ENCODE results near the gene SLC40A1.

Gene SLC40A1

DNA sequence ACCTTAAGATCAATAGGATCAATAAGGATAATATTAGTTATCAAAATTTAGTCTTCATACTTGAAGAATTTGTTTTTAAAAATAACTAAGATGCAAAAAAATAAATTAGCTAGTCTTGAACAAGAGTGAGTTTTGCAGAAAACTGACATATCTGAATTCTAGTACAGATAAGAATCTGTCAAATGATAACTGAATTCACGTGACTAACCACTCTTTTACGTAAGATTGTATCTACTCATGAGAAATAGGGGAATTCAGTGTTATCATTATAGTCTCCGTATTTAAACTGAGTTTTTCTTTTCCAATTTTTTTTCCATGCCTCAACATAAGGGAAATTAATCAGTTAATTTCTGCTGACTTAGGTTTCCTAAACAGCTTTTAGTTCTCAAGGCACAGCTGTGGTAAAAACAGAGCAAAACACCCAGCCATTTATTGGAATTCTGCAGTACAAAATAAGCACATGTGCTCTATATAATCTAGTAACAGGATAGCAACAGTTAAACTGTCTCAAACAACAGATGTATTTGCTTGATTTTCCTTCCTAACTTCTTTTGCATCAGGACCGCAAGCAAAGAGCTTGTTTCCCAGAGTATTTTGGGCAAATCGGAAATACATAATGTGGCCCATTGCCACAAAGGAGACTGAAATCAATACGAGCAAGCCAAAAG lies 19.1 kb downstream of the SLC40A1 start:
- no peak for DNase-seq

DNA sequence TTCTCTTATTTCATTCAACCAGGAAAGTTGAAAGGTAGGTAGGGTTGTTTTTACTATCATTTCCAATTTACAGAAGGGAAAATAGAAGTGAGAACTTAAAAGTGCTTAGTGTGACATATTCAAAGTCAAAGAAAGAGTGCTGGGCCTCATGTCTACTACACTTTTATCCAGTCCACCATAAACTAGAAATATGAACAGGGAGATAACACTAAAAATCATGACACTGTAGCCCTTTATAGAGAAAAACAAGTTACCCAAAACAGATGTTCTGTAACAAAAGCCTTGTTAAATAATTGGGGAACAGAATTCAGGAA lies 20.4 kb downstream of the SLC40A1 start:
- DNase-seq = no peak

DNA sequence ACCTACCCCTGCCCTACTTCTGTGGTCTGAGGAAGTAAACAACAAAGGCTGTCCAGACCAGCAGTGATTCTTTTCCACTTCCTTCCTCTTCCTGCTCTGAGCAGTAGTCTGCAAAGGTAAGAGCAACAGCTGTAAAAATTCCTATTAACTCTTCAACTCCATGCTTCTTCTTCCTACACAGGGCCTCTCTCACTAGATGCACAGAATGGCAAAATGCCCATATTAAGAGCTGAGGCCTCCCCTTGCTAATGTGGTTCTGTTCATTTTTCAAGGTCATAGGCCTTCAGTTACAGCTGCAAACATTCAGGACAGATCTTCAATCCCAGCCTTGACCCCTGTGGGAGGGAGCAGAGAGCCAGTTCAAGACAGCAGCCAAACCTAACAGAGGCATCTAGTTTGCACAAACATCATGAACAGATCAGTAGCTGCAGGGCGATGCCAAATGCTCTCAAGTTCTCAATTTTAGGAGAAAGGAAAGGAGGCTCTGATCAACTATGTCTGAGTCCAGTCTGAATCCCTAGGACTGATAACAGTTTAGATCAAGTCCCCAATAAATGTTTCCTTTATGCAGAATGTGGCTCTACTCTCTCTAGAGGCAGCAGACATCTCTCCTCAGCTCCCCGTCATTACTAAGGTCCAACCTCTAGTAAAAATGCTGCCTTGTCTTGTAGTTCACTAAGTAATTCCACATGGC lies 20.9 kb downstream of the SLC40A1 start:
- peak; percentile 60 for DNase-seq

DNA sequence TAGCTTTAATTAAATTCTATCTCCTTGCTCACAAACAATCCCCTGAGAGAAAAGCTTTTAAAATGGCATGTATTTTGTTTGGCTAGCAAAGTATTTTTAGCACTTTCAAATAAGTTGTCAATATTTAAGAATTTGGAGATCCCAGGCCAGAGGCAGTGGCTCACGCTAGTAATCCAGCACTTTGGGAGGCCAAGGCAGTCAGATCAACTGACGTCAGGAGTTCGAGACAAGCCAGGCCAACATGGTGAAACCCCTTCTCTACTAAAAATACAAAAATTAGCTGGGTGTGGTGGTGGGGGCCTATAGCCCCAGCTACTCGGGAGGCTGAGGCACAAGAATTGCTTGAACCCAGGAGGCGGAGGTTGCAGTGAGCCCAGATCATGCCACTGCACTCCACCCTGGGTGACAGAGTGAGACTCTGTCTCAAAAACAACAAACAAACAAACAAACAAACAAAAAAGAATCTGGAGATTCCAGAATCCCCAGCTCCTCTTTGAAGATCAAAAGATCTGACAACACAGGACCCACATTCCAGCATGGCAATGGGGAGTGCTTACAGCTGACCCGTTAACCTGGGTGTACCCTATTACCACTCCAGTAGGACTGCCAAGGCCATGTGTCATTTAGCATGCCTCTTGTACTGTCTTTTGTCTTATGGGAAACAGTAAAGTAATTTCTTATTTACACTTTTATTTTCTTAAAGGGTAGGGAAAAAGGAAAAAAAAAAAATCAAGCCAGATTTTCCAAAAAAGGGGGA lies 21.9 kb downstream of the SLC40A1 start:
- no peak for DNase-seq

DNA sequence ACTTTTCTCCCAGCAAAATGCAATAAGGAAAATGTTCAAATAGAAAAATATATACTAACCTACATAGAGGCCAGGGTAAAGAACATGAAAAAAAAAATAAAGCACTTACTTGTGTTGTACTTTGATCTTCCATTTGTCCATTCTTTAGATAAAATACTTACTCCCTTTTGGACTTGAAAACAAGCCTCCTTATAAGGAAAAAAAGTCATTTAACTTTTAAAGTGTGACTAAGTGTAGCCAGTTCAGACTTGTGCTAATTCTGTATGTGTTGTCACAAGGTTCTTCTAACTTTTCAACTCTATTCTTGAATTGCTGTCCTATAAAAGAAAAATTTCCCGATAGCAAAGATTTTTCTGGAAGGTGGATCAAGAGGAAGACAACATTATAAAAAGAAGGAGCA lies 23.2 kb downstream of the SLC40A1 start:
- no peak for DNase-seq

DNA sequence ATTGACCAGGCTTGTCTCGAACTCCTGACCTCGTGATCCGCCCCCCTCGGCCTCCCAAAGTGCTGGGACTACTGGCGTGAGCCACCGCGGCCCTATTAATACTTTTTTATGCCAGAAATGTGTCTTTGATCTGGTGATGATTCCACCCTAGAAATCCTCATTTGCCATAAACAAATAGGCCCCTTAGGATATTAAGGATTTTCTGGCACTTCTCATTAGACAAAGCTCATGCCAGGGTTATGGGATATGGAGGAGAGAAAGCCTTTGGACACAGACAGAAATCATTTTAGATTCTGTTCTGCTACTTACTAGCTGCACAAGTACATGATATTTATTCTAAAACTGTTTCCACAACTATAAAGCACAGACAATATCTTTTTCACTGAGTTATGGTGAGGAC lies 24.1 kb downstream of the SLC40A1 start:
- DNase-seq = no peak

DNA sequence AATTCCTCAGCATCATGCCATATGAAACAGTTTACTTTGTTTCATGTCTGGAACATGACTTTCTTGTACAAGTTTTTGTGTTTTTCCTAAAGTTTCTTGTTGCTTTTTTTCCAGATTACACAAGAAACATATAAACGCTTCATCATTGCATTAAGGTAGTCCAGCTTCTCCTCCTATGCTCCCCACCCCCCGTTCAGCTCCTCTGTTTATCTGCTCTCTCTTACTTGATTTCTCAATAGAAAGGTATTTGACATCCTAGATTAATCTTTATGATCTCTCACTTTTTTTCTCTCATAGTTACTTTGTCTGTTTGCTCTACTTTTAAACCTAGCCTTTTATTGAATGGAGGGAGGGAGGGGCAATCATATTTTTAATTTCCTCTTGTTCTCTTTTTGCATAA lies 25.4 kb downstream of the SLC40A1 start:
- no peak for DNase-seq

DNA sequence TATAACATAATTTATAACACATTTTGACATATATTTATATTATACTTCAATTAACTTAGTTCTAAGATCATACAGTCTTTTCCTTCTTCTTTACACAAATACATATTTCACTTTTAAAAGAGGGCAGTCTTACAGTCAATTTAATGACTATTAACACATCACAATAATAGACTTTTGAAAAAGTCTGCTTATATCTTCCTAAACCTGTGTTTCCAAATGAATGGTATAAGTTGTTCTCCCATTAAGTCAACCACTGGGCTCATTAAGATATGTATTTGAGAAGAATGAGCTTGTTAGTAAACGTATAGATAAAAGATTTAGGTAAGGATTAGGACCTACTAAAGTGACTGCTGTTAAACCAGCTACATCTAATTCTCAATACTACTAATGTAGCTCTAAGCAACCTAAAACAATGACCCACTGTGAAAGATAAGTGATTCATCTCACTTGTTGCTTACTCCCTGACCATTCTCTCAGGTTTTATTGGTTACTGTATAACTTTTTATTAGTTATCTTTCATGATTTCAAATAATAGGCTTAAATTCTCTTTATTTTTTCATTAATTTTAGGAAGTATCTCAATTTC lies 27.0 kb downstream of the SLC40A1 start:
- DNase-seq = no peak

DNA sequence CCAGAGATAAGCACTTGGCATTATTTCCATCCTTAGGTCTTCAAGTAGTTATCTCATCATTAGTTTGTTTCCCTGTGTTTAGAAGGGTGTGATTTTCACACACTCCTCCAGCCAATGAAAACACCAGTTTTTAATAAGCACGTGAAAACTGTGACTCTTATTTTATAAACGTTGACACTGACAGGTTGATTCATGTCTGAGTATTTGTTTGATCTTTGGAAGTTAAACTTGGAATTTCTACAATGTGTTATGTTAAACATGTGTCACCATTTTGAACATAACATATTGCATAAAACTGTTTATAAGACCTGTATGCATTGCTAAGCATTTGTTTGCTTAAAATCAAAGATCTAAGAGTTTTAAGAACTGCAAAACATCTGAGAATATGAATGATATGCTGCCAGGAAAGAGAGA lies 27.6 kb downstream of the SLC40A1 start:
- DNase-seq = no peak

DNA sequence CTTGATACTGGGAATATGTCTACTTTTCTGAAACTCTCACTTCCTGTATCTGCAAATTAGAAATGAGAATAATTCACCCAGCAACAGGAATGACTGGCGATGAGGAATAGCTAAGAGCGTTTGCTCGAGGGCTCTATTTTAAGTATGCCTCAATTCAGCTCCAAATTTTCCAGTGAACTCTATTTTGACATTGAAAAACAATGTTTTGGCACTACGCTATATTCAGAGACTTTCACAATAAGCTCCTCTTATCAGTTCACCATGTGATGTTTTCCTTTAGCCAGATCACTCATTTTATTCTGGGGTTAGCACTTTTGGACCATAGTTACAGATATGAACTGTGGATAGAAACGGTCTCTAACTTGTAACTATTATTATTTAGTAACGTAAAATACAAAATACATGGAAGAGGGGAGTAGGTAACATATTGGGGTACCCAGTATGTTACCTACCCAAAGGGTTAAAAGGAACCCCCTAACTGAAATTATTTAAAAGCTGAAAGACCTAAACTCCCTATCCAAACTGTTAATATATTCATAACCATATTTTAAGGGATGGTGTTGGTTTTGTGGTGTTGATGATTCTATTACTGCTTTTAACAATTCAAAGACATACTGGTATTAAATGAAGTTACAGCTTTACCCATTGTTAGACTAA lies 28.1 kb downstream of the SLC40A1 start:
- no peak for DNase-seq

DNA sequence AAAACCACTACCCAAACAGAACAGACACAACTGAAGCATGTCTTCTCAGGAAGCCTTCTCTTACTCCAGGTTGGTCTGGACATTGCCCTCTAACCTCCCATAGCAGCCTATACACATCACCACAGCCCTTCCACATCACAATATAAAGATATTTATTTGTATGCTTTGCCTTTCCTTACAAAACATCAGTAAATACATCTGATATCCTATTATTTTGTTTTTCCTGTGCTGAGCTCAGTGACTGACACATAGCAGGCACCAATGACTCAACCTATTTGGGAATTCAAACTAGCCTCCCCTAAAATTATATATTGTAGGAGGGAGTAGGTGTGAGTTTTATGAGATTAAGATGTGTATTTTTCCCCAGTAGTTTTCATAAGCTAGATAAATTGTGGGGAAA lies 28.8 kb downstream of the SLC40A1 start:
- DNase-seq = no peak

DNA sequence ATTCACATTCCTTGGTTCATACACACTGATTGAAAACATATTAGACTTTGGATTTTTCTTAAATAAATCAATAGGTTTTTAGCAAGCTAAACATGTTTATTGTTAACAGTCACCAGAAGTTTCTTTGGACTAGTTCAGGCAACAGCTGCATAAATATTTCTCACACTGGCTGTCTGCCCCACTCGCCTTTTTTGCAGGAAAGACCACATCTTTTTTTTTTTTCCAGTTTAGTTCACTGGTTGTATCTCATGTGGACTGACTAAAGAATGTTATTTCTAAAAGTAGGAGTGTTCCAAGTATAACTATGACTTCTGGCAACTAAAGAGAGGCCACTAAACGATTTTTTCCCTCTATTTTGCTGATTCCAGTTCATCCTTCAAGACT lies 31.1 kb downstream of the SLC40A1 start:
- DNase-seq = peak; percentile 68

DNA sequence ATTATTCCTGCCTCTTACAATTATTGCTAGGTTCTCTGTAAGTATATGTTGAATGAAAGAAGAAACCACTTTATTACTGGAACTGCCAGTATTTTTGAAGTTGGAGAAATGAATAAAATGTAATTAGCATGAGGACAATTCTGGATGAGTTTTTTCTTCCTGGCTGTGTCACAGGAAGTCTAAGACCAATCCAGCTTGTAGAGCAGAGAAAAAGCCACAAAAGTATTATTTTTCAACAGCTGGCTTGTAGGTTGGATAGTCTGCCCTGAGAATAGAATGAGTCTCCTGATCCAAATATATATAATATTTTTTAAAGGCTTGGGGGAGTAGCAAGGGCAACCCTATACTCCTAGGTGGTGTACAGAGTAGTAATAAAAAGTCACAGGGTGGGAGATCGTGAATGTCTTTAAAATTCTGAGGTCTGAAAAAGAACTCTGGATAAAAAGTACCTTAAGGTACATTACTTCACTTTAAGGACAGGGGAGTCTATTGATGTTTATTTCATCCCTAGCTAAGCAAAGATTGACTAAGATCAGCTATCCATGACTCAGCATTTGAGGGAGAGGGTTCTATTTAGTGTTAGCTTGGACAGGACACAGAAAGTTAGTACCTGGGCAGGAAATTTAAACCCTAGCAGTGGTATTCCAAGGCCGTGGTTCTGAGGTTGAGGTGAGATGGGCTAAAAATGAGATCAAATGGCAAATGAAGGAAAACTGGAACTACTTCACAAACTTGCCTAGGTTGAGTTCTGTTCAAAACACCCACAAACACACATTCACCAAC lies 31.7 kb downstream of the SLC40A1 start:
- DNase-seq = peak; percentile 59

DNA sequence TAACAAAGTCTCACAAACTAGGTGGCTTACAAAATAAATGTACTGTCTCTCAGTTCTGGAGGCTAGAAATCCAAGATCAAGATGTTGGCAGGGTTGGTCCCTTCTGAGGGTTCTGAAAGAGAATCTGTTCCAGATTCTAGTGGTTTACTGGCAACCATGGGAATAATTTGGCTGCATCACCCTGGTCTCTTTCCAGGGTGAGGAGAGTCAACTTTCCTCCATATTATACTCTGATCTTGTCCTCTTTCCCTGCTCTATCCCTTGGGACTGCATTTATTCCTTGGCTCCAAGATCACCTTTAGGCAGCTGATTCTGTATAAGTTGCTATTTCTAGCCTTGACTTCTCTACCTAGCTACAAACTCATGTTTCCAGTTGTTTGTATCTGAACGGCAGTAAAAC lies 35.2 kb downstream of the SLC40A1 start:
- DNase-seq = peak; percentile 68

DNA sequence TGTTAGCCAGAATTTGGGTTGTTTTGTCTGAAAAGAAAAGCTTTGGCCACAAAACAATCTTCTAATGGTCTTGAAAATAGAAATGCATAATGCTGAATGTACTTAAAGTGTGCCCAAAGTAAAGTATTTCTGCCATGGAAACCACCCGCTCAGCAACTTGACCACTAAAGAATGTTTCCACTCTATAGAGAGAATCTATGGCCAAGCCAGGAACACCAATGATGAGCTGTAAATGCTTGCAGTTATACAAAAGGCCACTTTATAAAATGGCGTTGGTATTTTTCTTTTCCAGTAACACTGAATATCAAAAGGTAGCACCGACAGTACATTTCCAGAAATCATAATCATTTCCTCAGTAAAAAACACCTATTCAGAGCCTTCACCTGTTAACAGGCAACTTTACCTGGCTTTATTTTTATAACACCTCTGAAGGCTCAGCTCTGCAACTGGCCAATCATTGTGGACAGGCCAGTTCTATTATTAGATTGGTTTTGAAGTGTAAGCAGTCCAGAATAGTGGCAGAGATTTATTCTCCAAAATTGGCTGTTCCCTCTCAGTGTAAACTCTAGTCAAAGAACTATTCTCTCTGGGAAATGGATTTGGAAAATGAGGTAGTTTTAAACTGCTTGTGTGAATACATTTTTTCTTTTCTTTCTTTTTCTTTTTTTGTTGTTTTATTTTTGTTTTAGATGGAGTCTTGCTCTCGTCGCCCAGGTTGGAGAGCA lies 36.1 kb downstream of the SLC40A1 start:
- no peak for DNase-seq

DNA sequence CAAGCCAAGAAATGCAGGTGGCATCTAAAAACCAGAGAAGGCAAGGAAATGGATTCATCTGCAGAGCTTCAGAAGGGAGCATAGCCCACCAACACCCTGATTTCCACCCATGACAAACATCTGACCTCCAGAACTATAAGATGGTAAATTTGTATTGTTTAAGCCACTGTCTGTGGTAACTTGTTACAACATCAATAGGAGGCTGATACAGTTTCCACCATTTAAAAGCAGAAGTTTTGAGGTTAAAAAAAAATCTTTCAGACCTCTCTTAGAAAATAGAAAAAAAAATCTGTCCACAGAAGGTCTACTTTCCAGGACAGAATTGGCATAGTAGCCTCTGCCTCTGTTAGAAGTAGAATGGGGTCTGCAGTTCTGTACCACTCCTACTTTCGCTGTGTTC lies 37.2 kb downstream of the SLC40A1 start:
- DNase-seq = no peak

DNA sequence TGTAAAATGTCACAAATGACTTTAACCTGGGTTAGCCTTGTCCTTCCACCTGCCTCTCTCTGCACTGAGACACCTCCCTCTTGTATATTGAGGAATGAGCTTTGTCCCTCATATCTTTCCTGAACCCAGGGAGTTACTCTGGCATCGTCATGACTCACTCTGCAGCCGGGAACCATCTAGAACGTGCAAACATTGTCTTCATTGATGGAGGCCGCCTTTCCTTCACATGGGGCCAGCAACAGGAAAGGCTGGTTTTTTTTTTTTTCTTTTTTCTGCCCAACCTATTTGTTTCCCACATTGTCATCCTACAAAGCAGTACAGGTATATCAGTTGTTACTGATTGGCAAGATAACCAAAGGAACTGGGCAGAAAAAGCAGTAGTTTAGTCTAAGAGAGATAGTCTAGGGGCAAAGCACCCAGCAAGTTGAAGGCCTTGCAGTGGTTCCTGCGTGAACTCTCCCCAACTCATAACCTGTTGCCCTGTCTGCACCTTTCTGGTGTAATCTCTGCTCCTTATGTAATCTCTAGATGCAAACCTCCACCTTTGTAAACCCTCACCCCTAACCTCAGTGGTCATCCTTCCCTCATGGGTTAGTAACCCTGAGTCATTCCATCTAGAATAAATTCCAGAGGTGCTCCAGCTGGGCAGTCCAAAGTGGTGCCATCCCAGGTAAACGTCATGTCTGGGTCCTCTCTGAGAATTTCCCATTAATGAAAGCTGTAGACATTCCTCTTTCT lies 38.3 kb downstream of the SLC40A1 start:
- no peak for DNase-seq

DNA sequence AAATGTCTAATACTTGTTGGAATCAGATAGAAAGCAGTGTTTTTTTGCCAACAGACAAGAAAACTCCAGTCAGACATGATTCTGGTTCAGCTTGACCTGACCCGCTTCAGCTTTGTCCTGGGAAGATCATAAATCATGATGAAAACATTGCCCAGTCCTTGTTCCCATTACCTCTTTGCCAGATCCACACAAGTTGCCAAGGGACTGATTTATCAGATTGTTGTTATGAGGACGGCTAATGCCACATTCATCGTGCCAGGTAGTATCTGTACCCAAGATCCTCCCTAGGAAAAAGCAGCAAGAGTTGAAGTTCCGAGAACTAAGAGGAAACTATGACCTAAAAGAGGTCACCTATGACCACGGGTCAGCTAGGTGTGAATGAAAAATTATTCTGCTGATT lies 39.0 kb downstream of the SLC40A1 start:
- DNase-seq = no peak

DNA sequence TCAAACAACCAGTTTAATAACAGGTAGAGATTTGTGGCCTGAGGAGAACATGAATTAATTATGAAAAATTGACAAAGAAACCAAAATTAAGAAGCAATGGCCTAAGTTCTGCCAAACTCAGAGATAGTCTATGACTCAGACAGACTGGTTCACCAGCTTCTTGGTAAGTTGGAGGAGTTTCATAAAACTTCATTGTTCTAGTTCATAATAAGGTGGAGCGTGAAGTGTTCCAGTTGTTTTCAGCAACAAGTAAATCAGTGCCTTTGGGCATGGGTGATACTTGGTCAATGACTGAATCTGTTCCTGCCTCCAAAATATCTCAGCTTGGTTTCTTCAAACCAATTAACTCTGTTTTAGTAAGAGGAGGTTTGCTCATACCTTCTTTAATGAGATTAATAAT lies 40.0 kb downstream of the SLC40A1 start:
- no peak for DNase-seq

DNA sequence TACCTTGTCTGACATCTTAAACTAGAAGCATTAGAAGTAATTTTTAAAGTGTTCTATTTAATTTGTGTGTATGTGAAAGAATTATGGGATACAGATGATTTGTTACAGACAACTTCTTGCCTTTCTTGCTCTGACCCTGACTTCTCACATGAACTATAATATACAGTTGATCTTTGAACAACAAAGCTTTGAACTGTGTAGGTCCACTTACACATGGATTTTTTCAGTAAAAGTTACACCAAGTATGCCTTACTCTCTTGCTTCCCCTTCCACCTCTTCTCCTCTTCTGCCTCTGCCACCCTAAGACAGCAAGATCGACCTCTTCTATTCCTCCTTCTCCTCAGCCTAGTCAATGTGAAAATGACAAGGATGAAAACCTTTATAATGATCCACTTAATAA lies 42.2 kb downstream of the SLC40A1 start:
- no peak for DNase-seq

DNA sequence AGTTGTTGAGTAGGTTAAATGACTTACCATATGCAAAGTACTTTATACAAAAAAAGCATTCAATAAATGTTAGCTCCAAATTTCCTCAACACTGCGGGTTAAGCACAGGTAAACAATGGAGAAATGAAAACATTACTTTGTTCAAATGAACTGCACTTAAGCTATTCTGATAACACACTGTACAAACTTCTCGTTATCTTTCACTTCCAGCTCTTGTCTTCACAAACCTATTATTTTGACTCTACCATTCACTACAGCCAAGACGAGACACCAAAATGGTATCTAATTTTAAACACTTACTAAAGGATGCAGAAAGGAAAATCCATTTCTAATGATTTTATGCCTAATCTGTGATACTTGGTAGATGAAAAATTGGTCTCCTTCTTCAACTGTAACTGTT lies 43.8 kb downstream of the SLC40A1 start:
- DNase-seq = no peak
